Neural progenitor cell (in vitro differentiated cells): ENCODE data around the gene PNMA8C.

Experiments used
- CTCF ChIP-seq: fragments of 200-600 bp; sonication (generic); IDR thresholded peaks from 2 replicates; pipeline ENCODE4 v1.5.1; 2017; ENCODE audit warnings: antibody characterized with exemption, mild to moderate bottlenecking
- EZH2 ChIP-seq: fragments of 200-600 bp; sonication (generic); IDR thresholded peaks from 2 replicates; pipeline ENCODE4 v1.6.1; 2017; ENCODE audit warnings: antibody characterized with exemption, mild to moderate bottlenecking, moderate library complexity
- EZH2phosphoT487 ChIP-seq: fragments of 200-600 bp; sonication (generic); IDR thresholded peaks from 2 replicates; pipeline ENCODE4 v1.6.1; 2017; ENCODE audit warnings: antibody characterized with exemption

GRCh38 chr19:46449228-46449627, 20.5 kb upstream of the PNMA8C start:
- no peak for TF ChIP-seq CTCF
- no peak for TF ChIP-seq EZH2
- no peak for TF ChIP-seq EZH2phosphoT487
